Gastroesophageal sphincter (tissue), 4 donors: ENCODE results near the gene LRRC15. TPM values are rescaled to one million over a fixed set of nuclear protein-coding genes. Genes with fewer than 3 reads are reported as not detected.

Source experiments
- ATAC-seq: fragments of 150-250 bp; one replicate; pipeline ENCODE4 v1.9.1; 2016; ENCODE audit warnings: mild to moderate bottlenecking, moderate library complexity
- H3K27ac ChIP-seq, 4 donors: fragments of 200-600 bp; sonication (generic) in 3 of 4; 1 replicate in 3 of 4; 2 replicates in 1 of 4; pipeline ENCODE4 v1.5.1; 2016 to 2019
- H3K27me3 ChIP-seq: fragments of 200-600 bp; sonication (generic); one replicate; pipeline ENCODE4 v1.5.1; 2019
- H3K36me3 ChIP-seq, 2 donors: fragments of 200-600 bp; sonication (generic); one replicate each; pipeline ENCODE4 v1.5.1; 2019; ENCODE audit warnings: control low read depth in 1 of 2
- H3K4me1 ChIP-seq, 3 donors: fragments of 200-600 bp; sonication (generic); 1 replicate in 2 of 3; 2 replicates in 1 of 3; pipeline ENCODE4 v1.5.1; 2016 to 2019; ENCODE audit warnings: control low read depth in 2 of 3
- H3K4me3 ChIP-seq, 2 donors: fragments of 200-600 bp; sonication (generic); one replicate each; pipeline ENCODE4 v1.5.1; 2019; ENCODE audit warnings: mild to moderate bottlenecking in 1 of 2, moderate library complexity in 1 of 2
- H3K9me3 ChIP-seq, 3 donors: fragments of 200-600 bp; sonication (generic); one replicate each; pipeline ENCODE4 v1.5.1; 2017 to 2019; ENCODE audit warnings: control low read depth in 2 of 3
- CTCF ChIP-seq, 4 experiments: fragments of 200-600 bp in 2 of 4; fragments of 450-650 bp in 2 of 4; sonication (generic) in 1 of 4; IDR thresholded peaks; one replicate each; pipeline ENCODE4 v1.5.1; 2017 to 2019; ENCODE audit warnings: antibody characterized with exemption in 4 of 4, mild to moderate bottlenecking in 2 of 4, moderate library complexity in 2 of 4
- EP300 ChIP-seq: sonication (generic); formaldehyde crosslinking; IDR thresholded peaks from one replicate; pipeline ENCODE4 v1.6.1; 2017; ENCODE audit warnings: antibody characterized with exemption, mild to moderate bottlenecking
- POLR2A ChIP-seq, 2 donors: fragments of 450-650 bp; IDR thresholded peaks; one replicate each; pipeline ENCODE4 v1.6.1; 2017; ENCODE audit warnings: antibody characterized with exemption in 2 of 2, mild to moderate bottlenecking in 2 of 2, moderate library complexity in 1 of 2
- POLR2AphosphoS5 ChIP-seq: sonication (generic); formaldehyde crosslinking; IDR thresholded peaks from one replicate; pipeline ENCODE4 v1.6.1; 2017; ENCODE audit warnings: antibody characterized with exemption
- WGBS, 2 donors: methylation state at CpG; one replicate each; pipeline ENCODE4 v1.1.5; 2018; ENCODE audit warnings: low coverage in 1 of 2; 5-methylcytosine and 5-hydroxymethylcytosine counted together
- total RNA-seq, 4 donors: library from RNA; depleted of rRNA; stranded (reverse); fragments of >200 nt; gene quantifications; one replicate each; pipeline ENCODE4 v1.1.0, GENCODE V29; 2016

The LRRC15 gene
- total RNA-seq, 4 donors from 2014 or later: 0.42 to 0.67 (median 0.49) TPM; not detected in 1

- Histone ChIP-seq H3K36me3 (no peaks in the 10 kb centered on the region), H3K4me3 (no peak overlapping the region), H3K27ac (no peak overlapping the region), H3K4me1 (peaks cover 0 to 41% (median 10%) of the 10 kb centered on the region in 3 donors), H3K27me3 (peaks cover 12% of the 10 kb centered on the region), H3K9me3 (no peaks in the 10 kb centered on the region)
- TF ChIP-seq POLR2AphosphoS5: no peak
- no peak for ATAC-seq
- WGBS, 2 donors: 71% methylated on average over 18 of the region's 27 CpGs; no CpG with 5 or more reads in 1 of the 2 donors
Measured at GRCh38 chr3:194328053-194328657, 41.4 kb downstream of the LRRC15 start.

- peaks cover 0 to 47% (median 10%) of the 10 kb centered on the region in 3 donors for H3K4me1 ChIP-seq
- 88% methylated on average over 4 of the region's 5 CpGs; no CpG with 5 or more reads in 1 of the 2 donors for WGBS, 2 donors
- H3K27me3 ChIP-seq: peaks cover 11% of the 10 kb centered on the region
- TF ChIP-seq CTCF (IDR thresholded peaks at IDR 0.05) (no peak), EP300 (no peak), POLR2AphosphoS5 (no peak), POLR2A (IDR thresholded peaks at IDR 0.05) (no peak)
- H3K9me3 ChIP-seq: no peaks in the 10 kb centered on the region
- no peak for ATAC-seq
- no peak overlapping the region for H3K27ac ChIP-seq
- H3K36me3 ChIP-seq: no peaks in the 10 kb centered on the region
- H3K4me3 ChIP-seq: no peak overlapping the region
Measured at GRCh38 chr3:194327218-194328052, 42.1 kb downstream of the LRRC15 start.

- peaks cover 6% of the 10 kb centered on the region for H3K27me3 ChIP-seq
- peaks cover 0 to 51% (median 10%) of the 10 kb centered on the region in 3 donors for H3K4me1 ChIP-seq
- WGBS, 2 donors: 50 to 87% methylated on average over 2 of the region's 2 CpGs
- no peaks in the 10 kb centered on the region for H3K36me3 ChIP-seq
- no peak for ATAC-seq
- TF ChIP-seq EP300 (no peak), POLR2AphosphoS5 (no peak), POLR2A (IDR thresholded peaks at IDR 0.05) (no peak), CTCF (IDR thresholded peaks at IDR 0.05) (no peak)
- no peak overlapping the region for H3K27ac ChIP-seq
- no peaks in the 10 kb centered on the region for H3K9me3 ChIP-seq
- no peak overlapping the region for H3K4me3 ChIP-seq
Measured at GRCh38 chr3:194326968-194327217, 42.6 kb downstream of the LRRC15 start.

- WGBS, 2 donors: 60 to 82% methylated on average over 1 to 2 of the region's 15 CpGs
- Histone ChIP-seq H3K36me3 (no peaks in the 10 kb centered on the region), H3K9me3 (no peaks in the 10 kb centered on the region), H3K4me1 (peaks cover 0 to 48% (median 10%) of the 10 kb centered on the region in 3 donors), H3K27me3 (peaks cover 5% of the 10 kb centered on the region), H3K4me3 (no peak overlapping the region), H3K27ac (no peak overlapping the region)
- no peak for ATAC-seq
- TF ChIP-seq POLR2AphosphoS5 (no peak), POLR2A (IDR thresholded peaks at IDR 0.05) (no peak), CTCF (IDR thresholded peaks at IDR 0.05) (no peak), EP300 (no peak)
Measured at GRCh38 chr3:194326192-194326967, 43.2 kb downstream of the LRRC15 start.

GRCh38 chr3:194325424-194326153, 44.0 kb downstream of the LRRC15 start:
- Histone ChIP-seq H3K27ac (no peak overlapping the region), H3K9me3 (no peaks in the 10 kb centered on the region), H3K27me3 (peaks cover 5% of the 10 kb centered on the region), H3K36me3 (no peaks in the 10 kb centered on the region), H3K4me3 (no peak overlapping the region), H3K4me1 (peaks cover 0 to 40% (median 10%) of the 10 kb centered on the region in 3 donors)
- TF ChIP-seq EP300: no peak
- TF ChIP-seq CTCF (IDR thresholded peaks at IDR 0.05): no peak
- no peak for TF ChIP-seq POLR2AphosphoS5
- TF ChIP-seq POLR2A (IDR thresholded peaks at IDR 0.05): no peak
- 60 to 100% methylated on average over 1 of the region's 15 CpGs for WGBS, 2 donors
- ATAC-seq: no peak
